ENCODE measurements around the gene TNS3. TPM values are rescaled to one million over a fixed set of nuclear protein-coding genes. Genes with fewer than 3 reads are reported as not detected.

Gene TNS3
- total RNA-seq, 1 experiment from 2014 or later = 9.5 TPM

DNA sequence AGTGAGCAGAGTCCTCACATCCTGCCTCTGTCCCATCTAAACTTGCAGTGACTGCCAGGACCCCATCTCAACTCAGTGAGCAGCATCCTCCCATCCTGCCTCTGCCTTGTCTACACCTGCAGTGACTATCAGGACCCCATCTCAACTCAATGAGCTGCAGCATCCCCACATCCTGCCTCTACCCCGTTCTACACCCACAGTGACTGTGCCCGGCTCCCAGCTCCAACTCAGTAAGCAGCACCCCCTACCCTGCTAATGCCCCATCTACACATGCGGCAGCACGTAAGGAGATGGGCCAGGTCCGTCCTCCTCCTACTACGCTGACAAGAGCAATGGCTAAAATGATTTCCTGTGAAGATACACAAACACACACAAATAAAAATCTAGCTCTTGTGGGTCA is 65.5 kb downstream of the TNS3 start:
- Histone ChIP-seq H2BK5ac (ENCODE audit: insufficient read length, low read length) (no peak overlapping the region), H2BK15ac (ENCODE audit: low read depth, low read length) (no peak overlapping the region), H4K8ac (replicated peaks; ENCODE audit: insufficient read length, low read depth, low read length) (no peak overlapping the region), H4K91ac (ENCODE audit: insufficient read length, low read depth, low read length) (no peak overlapping the region), H3K79me1 (ENCODE audit: insufficient read depth, low read depth, low read length, poor library complexity, severe bottlenecking) (no peaks in the 10 kb centered on the region), H3K18ac (ENCODE audit: insufficient read length, low read depth, low read length) (no peak overlapping the region), H3K27me3 (ENCODE audit: insufficient read depth, low read length) (no peaks in the 10 kb centered on the region), H3K27ac (ENCODE audit: insufficient read length, low read depth, low read length) (no peak overlapping the region), H3K4me1 (ENCODE audit: insufficient read depth, low read length) (peaks cover 6% of the 10 kb centered on the region; the same call in 1 of the 2 replicates), H2BK20ac (ENCODE audit: low read depth, low read length, poor library complexity, severe bottlenecking) (no peak overlapping the region), H3K9me3 (ENCODE audit: control insufficient read depth, low read depth, low read length) (no peaks in the 10 kb centered on the region), H3K79me2 (ENCODE audit: insufficient read depth, low read length) (peaks cover 4% of the 10 kb centered on the region; the same call in 1 of the 2 replicates), H4K20me1 (ENCODE audit: control insufficient read depth, insufficient read depth, insufficient read length) (no peaks in the 10 kb centered on the region), H3T11ph (ENCODE audit: low read length) (no peak overlapping the region), H3K4ac (ENCODE audit: low read depth, low read length) (no peak overlapping the region), H3K23ac (ENCODE audit: insufficient read length, low read depth, low read length) (no peak overlapping the region), H2AFZ (ENCODE audit: low read length) (no peak overlapping the region), H3K23me2 (ENCODE audit: insufficient read length, low read depth, low read length, poor library complexity, severe bottlenecking) (no peaks in the 10 kb centered on the region), H4K5ac (ENCODE audit: insufficient read length, low read depth, low read length) (no peak overlapping the region), H2AK5ac (ENCODE audit: insufficient read length, low read length) (no peak overlapping the region), H2BK120ac (ENCODE audit: low read depth, low read length, poor library complexity, severe bottlenecking) (no peak overlapping the region), H3K9ac (ENCODE audit: extremely low read depth, insufficient read length, low read length) (no peak overlapping the region), H3K56ac (ENCODE audit: insufficient read length, low read depth, low read length) (no peak overlapping the region), H3K14ac (ENCODE audit: insufficient read depth, low read length) (no peak overlapping the region), H2BK12ac (ENCODE audit: insufficient read length, low read depth, low read length) (no peak overlapping the region), H3K4me2 (ENCODE audit: insufficient read depth, insufficient read length, low read length) (no peak overlapping the region)
- Mint-ChIP-seq H3K36me3 (ENCODE audit: insufficient read depth in 1 of 3, low read depth in 3 of 3) (peaks cover 0 to 3% (median 0%) of the 10 kb centered on the region in 3 experiments; a peak in 1 of 7 replicates), H3K4me1 (peaks cover 21 to 24% of the 10 kb centered on the region in 2 experiments), H3K27me3 (ENCODE audit: low read depth) (peaks cover 3% of the 10 kb centered on the region), H3K4me3 (no peak overlapping the region), H3K27ac (no peak overlapping the region), H3K9me3 (no peaks in the 10 kb centered on the region)
- DNase-seq = no peak
- TF ChIP-seq, protein P1, sequence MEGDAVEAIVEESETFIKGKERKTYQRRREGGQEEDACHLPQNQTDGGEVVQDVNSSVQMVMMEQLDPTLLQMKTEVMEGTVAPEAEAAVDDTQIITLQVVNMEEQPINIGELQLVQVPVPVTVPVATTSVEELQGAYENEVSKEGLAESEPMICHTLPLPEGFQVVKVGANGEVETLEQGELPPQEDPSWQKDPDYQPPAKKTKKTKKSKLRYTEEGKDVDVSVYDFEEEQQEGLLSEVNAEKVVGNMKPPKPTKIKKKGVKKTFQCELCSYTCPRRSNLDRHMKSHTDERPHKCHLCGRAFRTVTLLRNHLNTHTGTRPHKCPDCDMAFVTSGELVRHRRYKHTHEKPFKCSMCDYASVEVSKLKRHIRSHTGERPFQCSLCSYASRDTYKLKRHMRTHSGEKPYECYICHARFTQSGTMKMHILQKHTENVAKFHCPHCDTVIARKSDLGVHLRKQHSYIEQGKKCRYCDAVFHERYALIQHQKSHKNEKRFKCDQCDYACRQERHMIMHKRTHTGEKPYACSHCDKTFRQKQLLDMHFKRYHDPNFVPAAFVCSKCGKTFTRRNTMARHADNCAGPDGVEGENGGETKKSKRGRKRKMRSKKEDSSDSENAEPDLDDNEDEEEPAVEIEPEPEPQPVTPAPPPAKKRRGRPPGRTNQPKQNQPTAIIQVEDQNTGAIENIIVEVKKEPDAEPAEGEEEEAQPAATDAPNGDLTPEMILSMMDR (conservative IDR thresholded peaks at IDR 0.05) = no peak
- no CpG with 5 or more reads among the region's 6 CpGs for WGBS (ENCODE audit: extremely low coverage, insufficient read length, low lambda C conversion rate)
